Brain pericyte (primary cell): ENCODE data around the gene TACC3.

Experiments
- DNase-seq: peaks from one replicate; pipeline ENCODE4 v3.0.0-alpha.2; 2012; ENCODE audit warnings: low read depth, low spot score

TACC3 gene

GRCh38 chr4:1722551-1723118, 1.3 kb downstream of the TACC3 start:
- DNase-seq = no peak

- DNase-seq = no peak
Measured at GRCh38 chr4:1723131-1723801, 1.9 kb downstream of the TACC3 start.

GRCh38 chr4:1725521-1725920, 4.2 kb downstream of the TACC3 start:
- DNase-seq = no peak

- peak; percentile 52 for DNase-seq
Measured at GRCh38 chr4:1726146-1726934, 5.0 kb downstream of the TACC3 start.

- DNase-seq = no peak
Measured at GRCh38 chr4:1727117-1728031, 6.1 kb downstream of the TACC3 start.

GRCh38 chr4:1728061-1728980, 7.0 kb downstream of the TACC3 start:
- no peak for DNase-seq

GRCh38 chr4:1730532-1731135, 9.3 kb downstream of the TACC3 start:
- no peak for DNase-seq

GRCh38 chr4:1731180-1731579, 9.9 kb downstream of the TACC3 start:
- no peak for DNase-seq

GRCh38 chr4:1732911-1733310, 11.6 kb downstream of the TACC3 start:
- no peak for DNase-seq

- DNase-seq = no peak
Measured at GRCh38 chr4:1735215-1735614, 13.9 kb downstream of the TACC3 start.

- DNase-seq = no peak
Measured at GRCh38 chr4:1736812-1737211, 15.5 kb downstream of the TACC3 start.

- no peak for DNase-seq
Measured at GRCh38 chr4:1737666-1738065, 16.3 kb downstream of the TACC3 start.

- DNase-seq = no peak
Measured at GRCh38 chr4:1738410-1738809, 17.1 kb downstream of the TACC3 start.

- no peak for DNase-seq
Measured at GRCh38 chr4:1739358-1739757, 18.0 kb downstream of the TACC3 start.

GRCh38 chr4:1740021-1740545, 18.8 kb downstream of the TACC3 start:
- DNase-seq = no peak

- DNase-seq = no peak
Measured at GRCh38 chr4:1741208-1741607, 19.9 kb downstream of the TACC3 start.

- no peak for DNase-seq
Measured at GRCh38 chr4:1743551-1743950, 22.2 kb downstream of the TACC3 start.

GRCh38 chr4:1743975-1744374, 22.7 kb downstream of the TACC3 start:
- DNase-seq = no peak

GRCh38 chr4:1744552-1744951, 23.2 kb downstream of the TACC3 start:
- DNase-seq = no peak

GRCh38 chr4:1745165-1745564, 23.8 kb downstream of the TACC3 start:
- no peak for DNase-seq
